HEK293 (cell line): ENCODE measurements around the gene AGPAT1.

ENCODE experiments used
- BCL11B ChIP-seq: fragments of 450-650 bp; formaldehyde crosslinking; IDR thresholded peaks from 2 replicates; pipeline ENCODE4 v1.5.1; 2016; ENCODE audit warnings: low read depth, missing biosample characterization, missing genetic modification characterization
- GLI4 ChIP-seq: fragments of 450-650 bp; formaldehyde crosslinking; IDR thresholded peaks from 2 replicates; pipeline ENCODE4 v1.5.1; 2016; ENCODE audit warnings: missing biosample characterization, missing genetic modification characterization
- SETDB1 ChIP-seq: IDR thresholded peaks from one replicate; pipeline ENCODE4 v1.6.1; 2017; ENCODE audit warnings: mild to moderate bottlenecking, low read length, moderate library complexity, mixed read lengths; ENCODE audit not compliant: insufficient read length
- TCF7L2 ChIP-seq: IDR thresholded peaks from 2 replicates; pipeline ENCODE4 v1.6.1; 2011; ENCODE audit warnings: low read depth, mild to moderate bottlenecking, inconsistent platforms, low read length, moderate library complexity, borderline replicate concordance
- ZBTB21 ChIP-seq: fragments of 450-650 bp; formaldehyde crosslinking; IDR thresholded peaks from 2 replicates; pipeline ENCODE4 v1.5.1; 2017; ENCODE audit warnings: missing biosample characterization, missing genetic modification characterization
- ZBTB48 ChIP-seq: fragments of 450-650 bp; formaldehyde crosslinking; IDR thresholded peaks from 2 replicates; pipeline ENCODE4 v1.5.1; 2016; ENCODE audit warnings: missing biosample characterization, missing genetic modification characterization
- ZBTB8A ChIP-seq: fragments of 450-650 bp; formaldehyde crosslinking; IDR thresholded peaks from 2 replicates; pipeline ENCODE4 v1.5.1; 2016; ENCODE audit warnings: missing biosample characterization, missing genetic modification characterization
- ZIC2 ChIP-seq: fragments of 450-650 bp; formaldehyde crosslinking; IDR thresholded peaks from 2 replicates; pipeline ENCODE4 v1.5.1; 2016; ENCODE audit warnings: missing biosample characterization, missing genetic modification characterization
- ZNF114 ChIP-seq: fragments of 450-650 bp; formaldehyde crosslinking; IDR thresholded peaks from 2 replicates; pipeline ENCODE4 v1.5.0; 2017; ENCODE audit warnings: missing biosample characterization, missing genetic modification characterization
- ZNF146 ChIP-seq: fragments of 450-650 bp; formaldehyde crosslinking; IDR thresholded peaks from 2 replicates; pipeline ENCODE4 v1.5.1; 2016; ENCODE audit warnings: missing biosample characterization, missing genetic modification characterization
- ZNF169 ChIP-seq: fragments of 450-650 bp; formaldehyde crosslinking; IDR thresholded peaks from 2 replicates; pipeline ENCODE4 v1.5.1; 2016; ENCODE audit warnings: missing biosample characterization, missing genetic modification characterization
- ZNF2 ChIP-seq: fragments of 450-650 bp; formaldehyde crosslinking; IDR thresholded peaks from 2 replicates; pipeline ENCODE4 v1.5.1; 2016; ENCODE audit warnings: missing biosample characterization, missing genetic modification characterization
- ZNF24 ChIP-seq: fragments of 450-650 bp; formaldehyde crosslinking; IDR thresholded peaks from 2 replicates; pipeline ENCODE4 v1.5.1; 2016; ENCODE audit warnings: missing biosample characterization, missing genetic modification characterization
- ZNF302 ChIP-seq: fragments of 450-650 bp; formaldehyde crosslinking; IDR thresholded peaks from 2 replicates; pipeline ENCODE4 v1.5.1; 2016; ENCODE audit warnings: missing biosample characterization, missing genetic modification characterization, low read depth
- ZNF350 ChIP-seq: fragments of 450-650 bp; formaldehyde crosslinking; IDR thresholded peaks from 2 replicates; pipeline ENCODE4 v1.5.0; 2017; ENCODE audit warnings: missing biosample characterization, mild to moderate bottlenecking, missing genetic modification characterization
- ZNF354C ChIP-seq: fragments of 450-650 bp; formaldehyde crosslinking; IDR thresholded peaks from 2 replicates; pipeline ENCODE4 v1.5.1; 2016; ENCODE audit warnings: missing biosample characterization, missing genetic modification characterization, low read depth, borderline replicate concordance
- ZNF48 ChIP-seq: fragments of 450-650 bp; formaldehyde crosslinking; IDR thresholded peaks from 2 replicates; pipeline ENCODE4 v1.5.1; 2016; ENCODE audit warnings: missing biosample characterization, missing genetic modification characterization
- ZNF510 ChIP-seq: fragments of 450-650 bp; formaldehyde crosslinking; IDR thresholded peaks from 2 replicates; pipeline ENCODE4 v1.5.1; 2018; ENCODE audit warnings: mild to moderate bottlenecking, missing genetic modification characterization, missing biosample characterization; ENCODE audit not compliant: insufficient replicate concordance
- ZNF549 ChIP-seq: fragments of 450-650 bp; IDR thresholded peaks from 2 replicates; pipeline ENCODE4 v1.5.1; 2018; ENCODE audit warnings: missing biosample characterization, missing genetic modification characterization, mild to moderate bottlenecking, inconsistent platforms, moderate library complexity
- ZNF654 ChIP-seq: fragments of 450-650 bp; formaldehyde crosslinking; IDR thresholded peaks from 2 replicates; pipeline ENCODE4 v1.5.1; 2016; ENCODE audit warnings: low read depth, missing biosample characterization, missing genetic modification characterization
- ZNF677 ChIP-seq: fragments of 450-650 bp; IDR thresholded peaks from 2 replicates; pipeline ENCODE4 v1.5.0; 2018; ENCODE audit warnings: missing biosample characterization, mild to moderate bottlenecking, missing genetic modification characterization, moderate library complexity
- ZNF785 ChIP-seq: fragments of 450-650 bp; formaldehyde crosslinking; IDR thresholded peaks from 2 replicates; pipeline ENCODE4 v1.5.1; 2016; ENCODE audit warnings: missing biosample characterization, missing genetic modification characterization
- ZNF792 ChIP-seq: fragments of 450-650 bp; formaldehyde crosslinking; IDR thresholded peaks from 2 replicates; pipeline ENCODE4 v1.5.1; 2016; ENCODE audit warnings: missing biosample characterization, missing genetic modification characterization
- ZNF830 ChIP-seq: fragments of 450-650 bp; IDR thresholded peaks from 2 replicates; pipeline ENCODE4 v1.5.0; 2018; ENCODE audit warnings: missing biosample characterization, missing genetic modification characterization, low read depth, mild to moderate bottlenecking, moderate library complexity
- TF ChIP-seq, protein P1 (sequence below): fragments of 450-650 bp; formaldehyde crosslinking; IDR thresholded peaks from 2 replicates; pipeline ENCODE4 v1.5.1; 2016; ENCODE audit warnings: missing biosample characterization, missing genetic modification characterization
- TF ChIP-seq, protein P2 (sequence below): fragments of 450-650 bp; formaldehyde crosslinking; conservative IDR thresholded peaks from 2 replicates; pipeline ENCODE4 v1.5.1; 2016; ENCODE audit warnings: low read depth, missing biosample characterization, missing genetic modification characterization
- TF ChIP-seq, protein P3 (sequence below): fragments of 450-650 bp; formaldehyde crosslinking; IDR thresholded peaks from 2 replicates; pipeline ENCODE4 v1.5.1; 2016; ENCODE audit warnings: missing biosample characterization, missing genetic modification characterization
- TF ChIP-seq, protein P4 (sequence below): fragments of 450-650 bp; formaldehyde crosslinking; IDR thresholded peaks from 2 replicates; pipeline ENCODE4 v1.5.1; 2017; ENCODE audit warnings: missing biosample characterization, missing genetic modification characterization

Gene AGPAT1

DNA sequence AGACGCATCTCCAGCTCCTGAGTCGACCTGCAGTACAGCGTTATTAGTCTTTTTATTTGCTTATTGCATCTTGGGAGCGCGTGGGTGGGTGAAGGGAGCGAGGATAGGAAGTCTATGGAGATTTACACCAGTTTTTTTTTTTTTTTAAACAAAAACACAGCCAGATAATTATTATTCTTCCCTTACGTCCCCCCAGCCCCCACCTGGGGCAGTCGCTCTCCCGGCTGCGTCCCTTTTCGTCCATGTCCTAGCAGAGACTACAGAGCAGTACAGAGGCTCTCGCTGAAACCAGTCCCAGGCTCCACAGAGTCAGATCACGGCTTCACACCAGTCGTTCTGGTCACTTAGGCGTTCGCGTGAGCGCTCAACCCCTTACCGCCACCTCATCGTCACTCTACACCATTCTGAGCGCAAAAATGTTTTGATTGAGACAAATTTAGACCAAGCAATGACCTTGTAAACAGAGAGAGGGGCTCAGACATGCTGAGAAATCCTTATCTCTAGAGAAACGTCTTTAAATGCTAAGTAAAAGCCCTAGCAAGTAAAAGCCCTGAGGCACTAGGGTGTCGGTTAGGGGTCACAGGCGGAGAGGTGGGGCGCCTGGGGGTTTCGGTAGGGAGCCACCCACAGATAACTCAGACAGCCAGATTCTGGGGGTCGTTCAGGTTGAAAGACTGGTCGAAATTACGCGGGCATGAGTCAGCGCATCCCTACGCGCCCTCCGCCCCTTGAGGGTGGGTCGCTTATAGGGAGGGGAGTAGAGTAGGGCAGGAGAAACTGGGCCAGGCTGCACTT, 22.9 kb downstream of the AGPAT1 start (continued):
- TF ChIP-seq SETDB1 (no peak), ZBTB48 (tag by site-specific recombination) (peak; percentile 96), ZNF510 (tag by site-specific recombination) (no peak), ZNF114 (no peak), ZNF549 (tag by site-specific recombination) (no peak), ZNF654 (tag by site-specific recombination) (no peak), ZNF24 (tag by site-specific recombination) (no peak), ZNF350 (no peak), ZIC2 (tag by site-specific recombination) (peak; percentile 70), ZBTB21 (no peak), ZNF677 (tag by site-specific recombination) (no peak), ZNF48 (tag by site-specific recombination) (no peak), ZNF146 (tag by site-specific recombination) (no peak), ZNF785 (tag by site-specific recombination) (no peak), ZNF830 (tag by site-specific recombination) (no peak), ZNF2 (tag by site-specific recombination) (no peak), TCF7L2 (no peak), ZNF169 (tag by site-specific recombination) (no peak), ZBTB8A (tag by site-specific recombination) (no peak), BCL11B (tag by site-specific recombination) (0 out of 2 replicates have a peak, but pooled peaks have one; percentile 12), ZNF792 (tag by site-specific recombination) (no peak), ZNF302 (tag by site-specific recombination) (no peak), GLI4 (tag by site-specific recombination) (no peak), ZNF354C (no peak)
- TF ChIP-seq, protein P1, sequence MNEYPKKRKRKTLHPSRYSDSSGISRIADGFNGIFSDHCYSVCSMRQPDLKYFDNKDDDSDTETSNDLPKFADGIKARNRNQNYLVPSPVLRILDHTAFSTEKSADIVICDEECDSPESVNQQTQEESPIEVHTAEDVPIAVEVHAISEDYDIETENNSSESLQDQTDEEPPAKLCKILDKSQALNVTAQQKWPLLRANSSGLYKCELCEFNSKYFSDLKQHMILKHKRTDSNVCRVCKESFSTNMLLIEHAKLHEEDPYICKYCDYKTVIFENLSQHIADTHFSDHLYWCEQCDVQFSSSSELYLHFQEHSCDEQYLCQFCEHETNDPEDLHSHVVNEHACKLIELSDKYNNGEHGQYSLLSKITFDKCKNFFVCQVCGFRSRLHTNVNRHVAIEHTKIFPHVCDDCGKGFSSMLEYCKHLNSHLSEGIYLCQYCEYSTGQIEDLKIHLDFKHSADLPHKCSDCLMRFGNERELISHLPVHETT (tag by site-specific recombination): no peak
- TF ChIP-seq, protein P2, sequence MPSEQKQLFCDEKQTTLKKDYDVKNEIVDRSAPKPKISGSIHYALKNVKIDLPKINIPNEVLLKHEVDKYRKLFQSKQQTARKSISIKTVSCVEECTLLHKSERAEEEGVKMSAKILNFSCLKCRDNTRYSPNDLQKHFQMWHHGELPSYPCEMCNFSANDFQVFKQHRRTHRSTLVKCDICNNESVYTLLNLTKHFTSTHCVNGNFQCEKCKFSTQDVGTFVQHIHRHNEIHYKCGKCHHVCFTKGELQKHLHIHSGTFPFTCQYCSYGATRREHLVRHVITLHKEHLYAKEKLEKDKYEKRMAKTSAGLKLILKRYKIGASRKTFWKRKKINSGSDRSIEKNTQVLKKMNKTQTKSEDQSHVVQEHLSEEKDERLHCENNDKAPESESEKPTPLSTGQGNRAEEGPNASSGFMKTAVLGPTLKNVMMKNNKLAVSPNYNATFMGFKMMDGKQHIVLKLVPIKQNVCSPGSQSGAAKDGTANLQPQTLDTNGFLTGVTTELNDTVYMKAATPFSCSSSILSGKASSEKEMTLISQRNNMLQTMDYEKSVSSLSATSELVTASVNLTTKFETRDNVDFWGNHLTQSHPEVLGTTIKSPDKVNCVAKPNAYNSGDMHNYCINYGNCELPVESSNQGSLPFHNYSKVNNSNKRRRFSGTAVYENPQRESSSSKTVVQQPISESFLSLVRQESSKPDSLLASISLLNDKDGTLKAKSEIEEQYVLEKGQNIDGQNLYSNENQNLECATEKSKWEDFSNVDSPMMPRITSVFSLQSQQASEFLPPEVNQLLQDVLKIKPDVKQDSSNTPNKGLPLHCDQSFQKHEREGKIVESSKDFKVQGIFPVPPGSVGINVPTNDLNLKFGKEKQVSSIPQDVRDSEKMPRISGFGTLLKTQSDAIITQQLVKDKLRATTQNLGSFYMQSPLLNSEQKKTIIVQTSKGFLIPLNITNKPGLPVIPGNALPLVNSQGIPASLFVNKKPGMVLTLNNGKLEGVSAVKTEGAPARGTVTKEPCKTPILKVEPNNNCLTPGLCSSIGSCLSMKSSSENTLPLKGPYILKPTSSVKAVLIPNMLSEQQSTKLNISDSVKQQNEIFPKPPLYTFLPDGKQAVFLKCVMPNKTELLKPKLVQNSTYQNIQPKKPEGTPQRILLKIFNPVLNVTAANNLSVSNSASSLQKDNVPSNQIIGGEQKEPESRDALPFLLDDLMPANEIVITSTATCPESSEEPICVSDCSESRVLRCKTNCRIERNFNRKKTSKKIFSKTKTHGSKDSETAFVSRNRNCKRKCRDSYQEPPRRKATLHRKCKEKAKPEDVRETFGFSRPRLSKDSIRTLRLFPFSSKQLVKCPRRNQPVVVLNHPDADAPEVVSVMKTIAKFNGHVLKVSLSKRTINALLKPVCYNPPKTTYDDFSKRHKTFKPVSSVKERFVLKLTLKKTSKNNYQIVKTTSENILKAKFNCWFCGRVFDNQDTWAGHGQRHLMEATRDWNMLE: no peak
- TF ChIP-seq, protein P3, sequence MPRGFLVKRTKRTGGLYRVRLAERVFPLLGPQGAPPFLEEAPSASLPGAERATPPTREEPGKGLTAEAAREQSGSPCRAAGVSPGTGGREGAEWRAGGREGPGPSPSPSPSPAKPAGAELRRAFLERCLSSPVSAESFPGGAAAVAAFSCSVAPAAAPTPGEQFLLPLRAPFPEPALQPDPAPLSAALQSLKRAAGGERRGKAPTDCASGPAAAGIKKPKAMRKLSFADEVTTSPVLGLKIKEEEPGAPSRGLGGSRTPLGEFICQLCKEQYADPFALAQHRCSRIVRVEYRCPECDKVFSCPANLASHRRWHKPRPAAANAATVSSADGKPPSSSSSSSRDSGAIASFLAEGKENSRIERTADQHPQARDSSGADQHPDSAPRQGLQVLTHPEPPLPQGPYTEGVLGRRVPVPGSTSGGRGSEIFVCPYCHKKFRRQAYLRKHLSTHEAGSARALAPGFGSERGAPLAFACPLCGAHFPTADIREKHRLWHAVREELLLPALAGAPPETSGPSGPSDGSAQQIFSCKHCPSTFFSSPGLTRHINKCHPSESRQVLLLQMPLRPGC (tag by site-specific recombination): no peak
- TF ChIP-seq, protein P4, sequence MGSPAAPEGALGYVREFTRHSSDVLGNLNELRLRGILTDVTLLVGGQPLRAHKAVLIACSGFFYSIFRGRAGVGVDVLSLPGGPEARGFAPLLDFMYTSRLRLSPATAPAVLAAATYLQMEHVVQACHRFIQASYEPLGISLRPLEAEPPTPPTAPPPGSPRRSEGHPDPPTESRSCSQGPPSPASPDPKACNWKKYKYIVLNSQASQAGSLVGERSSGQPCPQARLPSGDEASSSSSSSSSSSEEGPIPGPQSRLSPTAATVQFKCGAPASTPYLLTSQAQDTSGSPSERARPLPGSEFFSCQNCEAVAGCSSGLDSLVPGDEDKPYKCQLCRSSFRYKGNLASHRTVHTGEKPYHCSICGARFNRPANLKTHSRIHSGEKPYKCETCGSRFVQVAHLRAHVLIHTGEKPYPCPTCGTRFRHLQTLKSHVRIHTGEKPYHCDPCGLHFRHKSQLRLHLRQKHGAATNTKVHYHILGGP (tag by site-specific recombination): no peak
